ENCODE data around the gene RGPD3. TPM values are rescaled to one million over a fixed set of nuclear protein-coding genes. Genes with fewer than 3 reads are reported as not detected.
"Not testable (repeated sequence)": the region's sequence is repeated elsewhere in the genome, so short reads cannot be mapped to it uniquely, and the experiment has no call there.

The RGPD3 gene
- total and polyA plus RNA-seq, 4 donors: 0.18 to 0.20 TPM; not detected in 2

GRCh38 chr2:106492399-106492798 lies 24.2 kb upstream of the RGPD3 start:
- H3K9me3 ChIP-seq (ENCODE audit: control insufficient read depth, low read length); intact Hi-C loops (cut with DNase I); H3K27ac ChIP-seq (ENCODE audit: low read depth in 1 of 2, low read length in 2 of 2); ATAC-seq (ENCODE audit: low FRiP score); H3K4me1 ChIP-seq (ENCODE audit: control insufficient read depth in 1 of 2, insufficient read depth in 2 of 2, low read length in 2 of 2); DNase-seq; H3K36me3 ChIP-seq (ENCODE audit: control insufficient read depth in 1 of 2, insufficient read depth in 2 of 2, low read length in 1 of 2); H3K4me3 ChIP-seq (ENCODE audit: low read length in 2 of 2); H3K27me3 ChIP-seq (ENCODE audit: control insufficient read depth in 1 of 2, insufficient read depth in 2 of 2, low read length in 1 of 2): not testable (repeated sequence)
- WGBS, 2 donors: 85 to 88% methylated on average over 6 of the region's 6 CpGs

GRCh38 chr2:106489701-106490100 lies 21.5 kb upstream of the RGPD3 start:
- H3K27ac ChIP-seq (ENCODE audit: low read depth in 1 of 2, low read length in 2 of 2); H3K9me3 ChIP-seq (ENCODE audit: control insufficient read depth, low read length); DNase-seq; H3K27me3 ChIP-seq (ENCODE audit: control insufficient read depth in 1 of 2, insufficient read depth in 2 of 2, low read length in 1 of 2); H3K36me3 ChIP-seq (ENCODE audit: control insufficient read depth in 1 of 2, insufficient read depth in 2 of 2, low read length in 1 of 2); H3K4me1 ChIP-seq (ENCODE audit: control insufficient read depth in 1 of 2, insufficient read depth in 2 of 2, low read length in 2 of 2); ATAC-seq (ENCODE audit: low FRiP score); intact Hi-C loops (cut with DNase I); H3K4me3 ChIP-seq (ENCODE audit: low read length in 2 of 2): not testable (repeated sequence)
- WGBS, 2 donors: 76 to 87% methylated on average over 6 of the region's 6 CpGs

- H3K27me3 ChIP-seq (ENCODE audit: control insufficient read depth in 1 of 2, insufficient read depth in 2 of 2, low read length in 1 of 2); DNase-seq; H3K27ac ChIP-seq (ENCODE audit: low read depth in 1 of 2, low read length in 2 of 2); ATAC-seq (ENCODE audit: low FRiP score); H3K36me3 ChIP-seq (ENCODE audit: control insufficient read depth in 1 of 2, insufficient read depth in 2 of 2, low read length in 1 of 2); H3K4me1 ChIP-seq (ENCODE audit: control insufficient read depth in 1 of 2, insufficient read depth in 2 of 2, low read length in 2 of 2); H3K4me3 ChIP-seq (ENCODE audit: low read length in 2 of 2); intact Hi-C loops (cut with DNase I); H3K9me3 ChIP-seq (ENCODE audit: control insufficient read depth, low read length): not testable (repeated sequence)
- 22 to 24% methylated on average over 44 of the region's 44 CpGs for WGBS, 2 donors
These were observed 19.4 kb upstream of the RGPD3 start for GRCh38 chr2:106487386-106488191.

GRCh38 chr2:106486551-106487385 lies 18.6 kb upstream of the RGPD3 start, which contains the start of gene CD8B2:
TSS of gene CD8B2 (plus strand) at chr2:106487364. CDS start at chr2:106487427, 63 bp downstream.
- H3K27ac ChIP-seq (ENCODE audit: low read depth in 1 of 2, low read length in 2 of 2); H3K4me3 ChIP-seq (ENCODE audit: low read length in 2 of 2); H3K9me3 ChIP-seq (ENCODE audit: control insufficient read depth, low read length); H3K36me3 ChIP-seq (ENCODE audit: control insufficient read depth in 1 of 2, insufficient read depth in 2 of 2, low read length in 1 of 2); H3K4me1 ChIP-seq (ENCODE audit: control insufficient read depth in 1 of 2, insufficient read depth in 2 of 2, low read length in 2 of 2); intact Hi-C loops (cut with DNase I); H3K27me3 ChIP-seq (ENCODE audit: control insufficient read depth in 1 of 2, insufficient read depth in 2 of 2, low read length in 1 of 2); DNase-seq; ATAC-seq (ENCODE audit: low FRiP score): not testable (repeated sequence)
- 41 to 66% methylated on average over 12 to 30 of the region's 39 CpGs for WGBS, 2 donors

- intact Hi-C loops (cut with DNase I); DNase-seq; H3K9me3 ChIP-seq (ENCODE audit: control insufficient read depth, low read length); H3K4me3 ChIP-seq (ENCODE audit: low read length in 2 of 2); H3K36me3 ChIP-seq (ENCODE audit: control insufficient read depth in 1 of 2, insufficient read depth in 2 of 2, low read length in 1 of 2); ATAC-seq (ENCODE audit: low FRiP score); H3K27me3 ChIP-seq (ENCODE audit: control insufficient read depth in 1 of 2, insufficient read depth in 2 of 2, low read length in 1 of 2); H3K27ac ChIP-seq (ENCODE audit: low read depth in 1 of 2, low read length in 2 of 2); H3K4me1 ChIP-seq (ENCODE audit: control insufficient read depth in 1 of 2, insufficient read depth in 2 of 2, low read length in 2 of 2): not testable (repeated sequence)
- WGBS, 2 donors: no CpG with 5 or more reads among the region's 1 CpG
These were observed 11.3 kb upstream of the RGPD3 start for GRCh38 chr2:106479563-106479962.

- H3K27ac ChIP-seq (ENCODE audit: low read depth in 1 of 2, low read length in 2 of 2); H3K4me1 ChIP-seq (ENCODE audit: control insufficient read depth in 1 of 2, insufficient read depth in 2 of 2, low read length in 2 of 2); H3K4me3 ChIP-seq (ENCODE audit: low read length in 2 of 2); H3K27me3 ChIP-seq (ENCODE audit: control insufficient read depth in 1 of 2, insufficient read depth in 2 of 2, low read length in 1 of 2); H3K9me3 ChIP-seq (ENCODE audit: control insufficient read depth, low read length); DNase-seq; H3K36me3 ChIP-seq (ENCODE audit: control insufficient read depth in 1 of 2, insufficient read depth in 2 of 2, low read length in 1 of 2); ATAC-seq (ENCODE audit: low FRiP score); intact Hi-C loops (cut with DNase I): not testable (repeated sequence)
- 56 to 63% methylated on average over 1 of the region's 4 CpGs for WGBS, 2 donors
These were observed 9.4 kb upstream of the RGPD3 start for GRCh38 chr2:106477647-106478046.

GRCh38 chr2:106470658-106471057 lies 2.4 kb upstream of the RGPD3 start:
- peak in 1 of 2 donors; percentile 62 for DNase-seq
- intact Hi-C loops (cut with DNase I); H3K27me3 ChIP-seq (ENCODE audit: control insufficient read depth in 1 of 2, insufficient read depth in 2 of 2, low read length in 1 of 2); ATAC-seq (ENCODE audit: low FRiP score); H3K36me3 ChIP-seq (ENCODE audit: control insufficient read depth in 1 of 2, insufficient read depth in 2 of 2, low read length in 1 of 2); H3K4me3 ChIP-seq (ENCODE audit: low read length in 2 of 2); H3K4me1 ChIP-seq (ENCODE audit: control insufficient read depth in 1 of 2, insufficient read depth in 2 of 2, low read length in 2 of 2); H3K27ac ChIP-seq (ENCODE audit: low read depth in 1 of 2, low read length in 2 of 2); H3K9me3 ChIP-seq (ENCODE audit: control insufficient read depth, low read length): not testable (repeated sequence)
- WGBS, 2 donors: 0 to 1% methylated on average over 4 of the region's 4 CpGs

- not testable (repeated sequence) for DNase-seq; H3K4me1 ChIP-seq (ENCODE audit: control insufficient read depth in 1 of 2, insufficient read depth in 2 of 2, low read length in 2 of 2); H3K9me3 ChIP-seq (ENCODE audit: control insufficient read depth, low read length); H3K27ac ChIP-seq (ENCODE audit: low read depth in 1 of 2, low read length in 2 of 2); H3K27me3 ChIP-seq (ENCODE audit: control insufficient read depth in 1 of 2, insufficient read depth in 2 of 2, low read length in 1 of 2); ATAC-seq (ENCODE audit: low FRiP score); H3K36me3 ChIP-seq (ENCODE audit: control insufficient read depth in 1 of 2, insufficient read depth in 2 of 2, low read length in 1 of 2); H3K4me3 ChIP-seq (ENCODE audit: low read length in 2 of 2)
- WGBS, 2 donors: 95 to 97% methylated on average over 35 to 49 of the region's 49 CpGs
- intact Hi-C loops (cut with DNase I): loop anchor here in 1 of 2 donors (10.0 kb wide), 1 partner anchor 363 kb away; no protein-coding TSS in a partner anchor
These were observed 697 bp downstream of the RGPD3 start for GRCh38 chr2:106467516-106467915.
